Endodermal cell (in vitro differentiated cells): ENCODE data around the gene HMGB2. TPM values are rescaled to one million over a fixed set of nuclear protein-coding genes. Genes with fewer than 3 reads are reported as not detected.

Experiments used
- DNase-seq: peaks from one replicate; pipeline ENCODE4 v3.0.0-alpha.2; 2017
- H3K27ac ChIP-seq: 2 replicates; pipeline ENCODE4 v1.5.1; 2013; ENCODE audit warnings: mild to moderate bottlenecking, low read depth, low read length, moderate library complexity
- H3K27me3 ChIP-seq: 2 replicates; pipeline ENCODE4 v1.6.1; 2013; ENCODE audit warnings: mild to moderate bottlenecking, low read length, moderate library complexity; ENCODE audit not compliant: insufficient read depth, control insufficient read depth, poor library complexity, severe bottlenecking
- H3K36me3 ChIP-seq: 2 replicates; pipeline ENCODE4 v1.7.0; 2013; ENCODE audit warnings: mild to moderate bottlenecking, low read length, moderate library complexity; ENCODE audit not compliant: control insufficient read depth, insufficient read depth
- H3K4me1 ChIP-seq: one replicate; pipeline ENCODE4 v1.7.0; 2013; ENCODE audit warnings: low read length; ENCODE audit not compliant: control insufficient read depth, insufficient read depth
- H3K4me3 ChIP-seq: 2 replicates; pipeline ENCODE4 v1.5.1; 2013; ENCODE audit warnings: mild to moderate bottlenecking, low read length, moderate library complexity
- H3K9ac ChIP-seq: 2 replicates; pipeline ENCODE4 v1.6.1; 2013; ENCODE audit warnings: mild to moderate bottlenecking, low read length, moderate library complexity; ENCODE audit not compliant: poor library complexity, severe bottlenecking; ENCODE audit errors: extremely low read depth
- H3K9me3 ChIP-seq: 2 replicates; pipeline ENCODE4 v1.6.1; 2013; ENCODE audit warnings: mild to moderate bottlenecking, low read length, moderate library complexity; ENCODE audit not compliant: control insufficient read depth
- H3K27ac Mint-ChIP-seq: 2 replicates; pipeline ENCODE4 v1.8.0; 2020; ENCODE audit warnings: mixed read lengths
- H3K27me3 Mint-ChIP-seq: 2 replicates; pipeline ENCODE4 v1.8.0; 2021; ENCODE audit warnings: mild to moderate bottlenecking, mixed read lengths; ENCODE audit not compliant: insufficient read depth
- H3K36me3 Mint-ChIP-seq: 2 replicates; pipeline ENCODE4 v1.8.0; 2020; ENCODE audit warnings: low read depth, mixed read lengths
- H3K4me1 Mint-ChIP-seq: 2 replicates; pipeline ENCODE4 v1.8.0; 2020; ENCODE audit warnings: mixed read lengths
- H3K4me3 Mint-ChIP-seq: 2 replicates; pipeline ENCODE4 v1.8.0; 2020; ENCODE audit warnings: mild to moderate bottlenecking, moderate library complexity, mixed read lengths
- H3K9me3 Mint-ChIP-seq: 2 replicates; pipeline ENCODE4 v1.8.0; 2020; ENCODE audit warnings: mild to moderate bottlenecking, mixed read lengths
- WGBS, 2 experiments: methylation state at CpG; one replicate each; pipeline versions ENCODE4 v1.1.5 to v1.1.7; 2013; ENCODE audit warnings: missing lambda C conversion rate in 2 of 2, mixed read lengths in 1 of 2; ENCODE audit not compliant: insufficient coverage in 1 of 2, insufficient read length in 1 of 2; 5-methylcytosine and 5-hydroxymethylcytosine counted together
- total RNA-seq, 2 donors: library from RNA; stranded (reverse); fragmentation: NEBNext Ultra II Directional in 1 of 2; extraction: Animal tissue kit (Norgen Biotek cat#: 25700) in 1 of 2; gene quantifications; 2 replicates in 1 of 2; 3 replicates in 1 of 2; pipeline ENCODE4 v1.2.1, GENCODE V29; 2021
- TF ChIP-seq, protein P1 (sequence below): fragments of 200-600 bp; sonication (generic); conservative IDR thresholded peaks from 2 replicates; pipeline ENCODE4 v1.5.0; 2021; ENCODE audit warnings: antibody characterized with exemption, mild to moderate bottlenecking

HMGB2 gene
- total RNA-seq, 2 donors from 2014 or later, result 236 to 425 TPM

DNA sequence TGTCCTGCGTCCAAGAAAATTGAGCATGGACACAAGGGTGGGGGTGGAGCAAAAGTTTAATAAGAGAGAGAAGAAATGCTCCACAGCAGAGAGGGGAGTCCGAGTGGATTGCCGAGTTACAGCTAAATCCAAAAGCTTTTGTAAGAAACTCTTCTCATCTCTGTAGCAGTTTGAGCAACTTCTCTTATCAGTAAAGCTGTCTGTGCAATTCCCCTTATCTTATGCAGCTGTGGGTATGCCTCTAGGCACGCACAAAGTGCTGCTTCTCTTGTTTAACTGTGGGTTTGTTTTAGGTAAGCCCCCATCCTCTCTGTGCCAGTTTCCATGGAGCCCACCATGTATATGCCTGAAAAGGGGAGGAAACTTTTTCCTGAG, 44.8 kb downstream of the HMGB2 start:
- Histone ChIP-seq H3K4me1 (no peaks in the 10 kb centered on the region), H3K27me3 (no peaks in the 10 kb centered on the region), H3K27ac (no peak overlapping the region), H3K9me3 (peaks cover 35% of the 10 kb centered on the region), H3K36me3 (no peaks in the 10 kb centered on the region), H3K9ac (no peak overlapping the region), H3K4me3 (no peak overlapping the region)
- no peak for DNase-seq
- 82 to 100% methylated on average over 2 to 4 of the region's 4 CpGs for WGBS, 2 experiments
- no peak overlapping the region for H3K27ac Mint-ChIP-seq
- H3K4me3 Mint-ChIP-seq, result no peak overlapping the region
- H3K36me3 Mint-ChIP-seq, result peaks cover 21% of the 10 kb centered on the region
- TF ChIP-seq, protein P1, sequence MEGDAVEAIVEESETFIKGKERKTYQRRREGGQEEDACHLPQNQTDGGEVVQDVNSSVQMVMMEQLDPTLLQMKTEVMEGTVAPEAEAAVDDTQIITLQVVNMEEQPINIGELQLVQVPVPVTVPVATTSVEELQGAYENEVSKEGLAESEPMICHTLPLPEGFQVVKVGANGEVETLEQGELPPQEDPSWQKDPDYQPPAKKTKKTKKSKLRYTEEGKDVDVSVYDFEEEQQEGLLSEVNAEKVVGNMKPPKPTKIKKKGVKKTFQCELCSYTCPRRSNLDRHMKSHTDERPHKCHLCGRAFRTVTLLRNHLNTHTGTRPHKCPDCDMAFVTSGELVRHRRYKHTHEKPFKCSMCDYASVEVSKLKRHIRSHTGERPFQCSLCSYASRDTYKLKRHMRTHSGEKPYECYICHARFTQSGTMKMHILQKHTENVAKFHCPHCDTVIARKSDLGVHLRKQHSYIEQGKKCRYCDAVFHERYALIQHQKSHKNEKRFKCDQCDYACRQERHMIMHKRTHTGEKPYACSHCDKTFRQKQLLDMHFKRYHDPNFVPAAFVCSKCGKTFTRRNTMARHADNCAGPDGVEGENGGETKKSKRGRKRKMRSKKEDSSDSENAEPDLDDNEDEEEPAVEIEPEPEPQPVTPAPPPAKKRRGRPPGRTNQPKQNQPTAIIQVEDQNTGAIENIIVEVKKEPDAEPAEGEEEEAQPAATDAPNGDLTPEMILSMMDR, result no peak
- H3K4me1 Mint-ChIP-seq, result peaks cover 24% of the 10 kb centered on the region
- peaks cover 35% of the 10 kb centered on the region for H3K9me3 Mint-ChIP-seq
- no peaks in the 10 kb centered on the region for H3K27me3 Mint-ChIP-seq

DNA sequence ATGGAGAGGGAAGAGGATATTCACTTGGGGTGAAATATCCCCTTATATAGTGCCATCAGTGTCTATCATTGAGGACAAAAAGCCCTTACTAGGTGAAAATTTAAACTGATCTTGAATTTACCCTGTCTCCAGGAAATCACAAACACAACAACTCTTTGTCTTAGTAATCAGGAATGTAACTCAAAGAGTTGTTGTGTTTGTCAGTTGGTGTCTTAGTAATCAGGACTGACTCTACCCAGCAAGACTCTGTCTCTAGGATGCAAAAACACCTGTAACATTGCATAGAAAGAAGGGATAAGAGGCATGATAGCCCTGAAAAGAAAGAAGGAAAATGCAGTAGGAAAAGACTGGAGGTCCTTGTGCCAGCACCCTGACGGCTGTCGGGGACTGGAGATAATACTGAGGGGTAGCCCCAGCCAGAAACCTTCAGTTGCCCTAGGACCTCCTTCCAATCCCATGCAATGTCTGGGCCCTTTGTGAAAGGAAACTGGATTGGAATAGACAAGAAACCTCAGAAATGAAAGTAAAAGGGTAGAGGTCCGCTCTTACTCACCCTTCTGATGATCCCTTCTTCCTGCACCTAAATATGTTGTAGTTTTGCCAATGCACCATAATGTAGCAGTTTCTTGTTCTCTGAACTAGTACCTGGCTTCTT, 45.3 kb downstream of the HMGB2 start:
- H3K27ac Mint-ChIP-seq, result peak overlapping the region; percentile 33
- DNase-seq, result no peak
- Histone ChIP-seq H3K9ac (no peak overlapping the region), H3K36me3 (no peaks in the 10 kb centered on the region), H3K27me3 (no peaks in the 10 kb centered on the region), H3K27ac (no peak overlapping the region), H3K4me3 (no peak overlapping the region), H3K9me3 (peaks cover 40% of the 10 kb centered on the region), H3K4me1 (no peaks in the 10 kb centered on the region)
- H3K9me3 Mint-ChIP-seq, result peaks cover 40% of the 10 kb centered on the region
- H3K27me3 Mint-ChIP-seq, result no peaks in the 10 kb centered on the region
- peaks cover 25% of the 10 kb centered on the region for H3K36me3 Mint-ChIP-seq
- 92 to 100% methylated on average over 1 to 3 of the region's 3 CpGs for WGBS, 2 experiments
- H3K4me1 Mint-ChIP-seq, result peaks cover 24% of the 10 kb centered on the region
- TF ChIP-seq, protein P1, result no peak
- H3K4me3 Mint-ChIP-seq, result no peak overlapping the region

DNA sequence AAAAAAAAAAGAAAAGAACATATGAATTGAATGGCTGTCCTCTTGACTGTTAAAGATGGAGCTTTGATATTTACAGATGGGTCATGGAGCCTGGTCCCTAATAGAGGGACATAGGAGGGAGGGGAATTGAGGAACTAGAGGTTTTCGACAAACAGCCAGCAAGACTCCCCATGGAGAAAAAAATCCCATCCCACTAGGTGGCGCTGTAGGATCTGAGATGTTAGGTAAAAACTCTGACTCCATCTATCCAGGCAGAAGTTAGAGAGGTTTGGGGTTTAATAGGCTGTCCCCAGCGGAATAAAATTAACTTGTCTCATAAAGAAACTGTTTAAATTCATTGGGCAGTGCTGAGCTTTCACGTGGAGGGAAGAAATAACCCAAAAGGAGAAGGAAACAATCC, 45.9 kb downstream of the HMGB2 start:
- DNase-seq, result peak; percentile 91
- no peak overlapping the region for H3K4me3 Mint-ChIP-seq
- Histone ChIP-seq H3K27ac (no peak overlapping the region), H3K9me3 (peaks cover 45% of the 10 kb centered on the region), H3K27me3 (no peaks in the 10 kb centered on the region), H3K4me3 (no peak overlapping the region), H3K36me3 (no peaks in the 10 kb centered on the region), H3K9ac (no peak overlapping the region), H3K4me1 (no peaks in the 10 kb centered on the region)
- 72 to 83% methylated on average over 1 to 3 of the region's 4 CpGs for WGBS, 2 experiments
- TF ChIP-seq, protein P1, result peak; percentile 82
- H3K4me1 Mint-ChIP-seq, result peaks cover 24% of the 10 kb centered on the region
- peaks cover 45% of the 10 kb centered on the region for H3K9me3 Mint-ChIP-seq
- peak overlapping the region; percentile 16 for H3K27ac Mint-ChIP-seq
- H3K36me3 Mint-ChIP-seq, result peaks cover 28% of the 10 kb centered on the region
- no peaks in the 10 kb centered on the region for H3K27me3 Mint-ChIP-seq
